ENCODE data around the gene SPTBN4. TPM values are rescaled to one million over a fixed set of nuclear protein-coding genes. Genes with fewer than 3 reads are reported as not detected.

The SPTBN4 gene
- total and polyA plus RNA-seq, 10 donors = 0.30 to 2.3 (median 0.66) TPM

DNA sequence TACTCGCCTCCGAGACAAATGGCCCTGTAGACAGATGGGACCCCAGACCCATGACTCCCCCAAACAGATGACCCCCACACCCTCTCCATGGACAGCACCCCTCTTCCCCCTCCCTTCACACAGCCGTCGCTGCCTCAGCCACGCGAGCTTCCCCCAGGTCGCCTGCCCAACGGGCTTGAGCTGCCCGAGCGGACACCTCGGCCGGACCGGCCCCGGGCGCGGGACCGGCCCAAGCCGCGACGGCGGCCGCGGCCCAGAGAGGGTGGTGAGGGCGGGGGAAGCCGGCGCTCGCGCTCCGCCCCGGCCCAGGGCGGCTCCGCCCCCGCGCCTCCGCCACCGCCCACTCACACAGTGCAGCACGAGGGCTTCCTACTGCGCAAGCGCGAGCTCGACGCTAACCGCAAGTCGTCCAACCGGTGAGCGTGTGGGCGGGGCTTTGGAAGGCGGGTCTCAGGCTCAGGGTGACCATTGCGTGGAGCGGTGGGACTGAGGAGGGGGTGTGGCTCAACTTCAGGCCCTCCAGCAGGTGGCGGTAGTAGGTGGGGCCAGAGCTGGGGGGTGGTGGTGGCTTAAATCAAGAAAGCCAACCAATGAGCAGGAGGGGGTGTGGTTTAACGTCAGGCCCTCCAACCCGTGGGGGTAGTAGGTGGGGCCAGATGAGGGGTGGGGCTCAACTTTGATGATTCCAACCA is 103.7 kb downstream of the SPTBN4 start:
- peak; percentile 99 for DNase-seq
- Histone ChIP-seq H3K4me1 (peaks cover 5 to 34% (median 16%) of the 10 kb centered on the region in 6 donors), H3K9me3 (no peaks in the 10 kb centered on the region), H3K36me3 (no peaks in the 10 kb centered on the region), H3K27ac (peak overlapping the region in 4 of 8 donors; percentile 14 to 75 (median 65)), H3K4me3 (peak overlapping the region in 5 of 8 donors; percentile 2 to 65 (median 28)), H3K27me3 (replicated peaks in 1 of 7) (peaks cover 0 to 41% (median 33%) of the 10 kb centered on the region in 7 donors)
- TF ChIP-seq POLR2A (IDR thresholded peaks at IDR 0.05) = peak in 1 of 3 donors; percentile 46
- TF ChIP-seq POLR2AphosphoS5 (IDR thresholded peaks at IDR 0.05) = peak in 2 of 3 donors; percentile 73 to 84
- peak in 5 of 11 experiments; percentile 44 to 82 (median 77) for TF ChIP-seq CTCF (IDR thresholded peaks at IDR 0.05 in 8 of 11, conservative IDR thresholded peaks at IDR 0.05 in 3 of 11)
- 1 to 3% (median 1%) methylated on average over 17 to 53 of the region's 53 CpGs for WGBS, 5 donors
- intact Hi-C loops (cut with DNase I; ENCODE audit: low total_unique reads) = loop anchor here (10.0 kb wide), 1 partner anchor 126 kb away; the partner anchor contains the start of gene SERTAD3

DNA sequence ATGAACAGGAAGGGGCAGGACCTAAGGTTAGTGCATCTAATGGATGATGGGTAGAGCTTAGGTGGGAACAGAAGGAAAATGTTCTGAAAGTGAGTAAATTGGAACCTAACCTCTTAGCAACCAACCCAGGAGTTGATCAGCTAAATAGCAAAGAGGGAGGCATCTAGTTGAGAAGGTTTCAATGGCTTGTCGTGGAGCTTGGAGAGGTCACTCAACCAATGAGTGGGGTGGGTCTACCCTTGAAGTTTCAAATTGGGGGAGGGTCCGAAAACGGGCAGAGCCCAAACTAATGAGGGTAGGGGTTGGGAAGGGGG is 104.2 kb downstream of the SPTBN4 start:
- Histone ChIP-seq H3K4me3 (peak overlapping the region in 4 of 8 donors; percentile 21 to 65 (median 29)), H3K27me3 (replicated peaks in 1 of 7) (peaks cover 0 to 36% (median 28%) of the 10 kb centered on the region in 7 donors), H3K27ac (peak overlapping the region in 4 of 8 donors; percentile 14 to 75 (median 65)), H3K4me1 (peaks cover 6 to 39% (median 20%) of the 10 kb centered on the region in 6 donors), H3K9me3 (no peaks in the 10 kb centered on the region), H3K36me3 (no peaks in the 10 kb centered on the region)
- DNase-seq = no peak
- 24 to 47% (median 29%) methylated on average over 3 of the region's 3 CpGs for WGBS, 5 donors
- TF ChIP-seq POLR2A (IDR thresholded peaks at IDR 0.05) (no peak), POLR2AphosphoS5 (IDR thresholded peaks at IDR 0.05) (no peak), CTCF (IDR thresholded peaks at IDR 0.05 in 8 of 11, conservative IDR thresholded peaks at IDR 0.05 in 3 of 11) (peak in 1 of 11 experiments; percentile 9)
- intact Hi-C loops (cut with DNase I; ENCODE audit: low total_unique reads) = loop anchor here (10.0 kb wide), 1 partner anchor 126 kb away; the partner anchor contains the start of gene SERTAD3

- peaks cover 7 to 41% (median 25%) of the 10 kb centered on the region in 6 donors for H3K4me1 ChIP-seq
- TF ChIP-seq POLR2AphosphoS5 (IDR thresholded peaks at IDR 0.05) (no peak), POLR2A (IDR thresholded peaks at IDR 0.05) (no peak), CTCF (IDR thresholded peaks at IDR 0.05 in 8 of 11, conservative IDR thresholded peaks at IDR 0.05 in 3 of 11) (no peak)
- peaks cover 0 to 26% (median 18%) of the 10 kb centered on the region in 7 donors for H3K27me3 ChIP-seq (replicated peaks in 1 of 7)
- DNase-seq = no peak
- WGBS, 5 donors = 80 to 88% (median 86%) methylated on average over 10 of the region's 10 CpGs
- no peaks in the 10 kb centered on the region for H3K9me3 ChIP-seq
- H3K4me3 ChIP-seq = no peak overlapping the region
- H3K27ac ChIP-seq = peak overlapping the region in 1 of 8 donors; percentile 69
- H3K36me3 ChIP-seq = no peaks in the 10 kb centered on the region
- intact Hi-C loops (cut with DNase I; ENCODE audit: low total_unique reads) = loop anchor here (10.0 kb wide), 1 partner anchor 127 kb away; the partner anchor contains the start of gene SERTAD3
Measured at GRCh38 chr19:40571831-40572495, 105.2 kb downstream of the SPTBN4 start.
